Activated CD8-positive, alpha-beta memory T cell treated with anti-CD3 and anti-CD28 coated beads, Interleukin-2, amount 50 U/mL, for 4 hours (primary cell): ENCODE measurements around the gene EPB41L5.

Experiments
- DNase-seq: peaks from one replicate; pipeline ENCODE4 v3.0.0-alpha.2; 2020

The EPB41L5 gene

GRCh38 chr2:120204022-120204405 lies 191.1 kb downstream of the EPB41L5 start:
- DNase-seq = no peak

DNA sequence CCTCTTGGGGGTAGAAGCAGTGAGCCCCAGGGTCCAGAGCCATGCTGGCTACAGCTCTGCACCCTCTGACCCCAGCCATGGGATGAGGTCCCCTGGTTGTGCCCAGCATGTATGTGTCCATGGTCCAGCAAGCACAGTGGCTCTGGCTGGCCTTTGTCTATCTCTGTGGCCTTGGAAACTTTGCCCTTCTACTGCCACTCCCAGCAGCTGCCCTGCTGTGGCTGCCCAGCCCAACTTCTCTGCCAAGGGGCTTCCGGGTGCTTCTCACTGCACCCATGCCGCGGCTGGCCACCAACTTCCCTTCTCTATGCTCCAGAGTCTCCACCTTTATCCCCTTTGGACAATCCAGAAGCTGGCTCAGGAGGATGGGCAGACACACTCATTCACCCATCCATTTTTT lies 191.5 kb downstream of the EPB41L5 start:
- DNase-seq = no peak

- no peak for DNase-seq
Measured at GRCh38 chr2:120204945-120205670, 192.2 kb downstream of the EPB41L5 start.

DNA sequence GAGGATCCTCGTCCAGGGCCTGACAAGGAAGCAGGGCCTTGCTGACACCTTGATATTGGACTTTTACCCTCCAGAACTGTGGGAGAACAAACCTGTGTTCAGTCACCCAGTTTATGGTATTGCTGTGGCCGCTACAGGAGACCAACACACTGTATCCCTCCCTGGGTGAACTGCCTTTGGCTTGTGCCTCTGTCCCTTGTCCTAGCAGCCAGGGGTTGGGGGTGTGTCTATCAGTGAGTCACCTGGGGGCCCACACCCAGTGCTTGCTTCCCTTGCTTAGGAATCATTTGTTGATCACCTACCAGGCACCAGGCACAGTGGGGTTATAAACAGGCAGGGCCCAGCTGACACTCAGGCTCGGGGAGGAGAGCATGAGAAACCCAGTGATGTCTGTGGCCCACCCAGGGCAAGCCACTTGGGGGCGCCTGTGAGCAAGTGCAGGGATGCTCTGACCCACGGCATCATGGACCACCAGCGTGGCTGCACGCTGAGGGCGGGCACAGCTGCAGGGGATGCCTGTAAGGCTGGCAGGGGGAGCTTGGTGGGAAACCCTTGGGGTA lies 193.2 kb downstream of the EPB41L5 start:
- DNase-seq = no peak

GRCh38 chr2:120208381-120209353 lies 195.8 kb downstream of the EPB41L5 start:
- no peak for DNase-seq

DNA sequence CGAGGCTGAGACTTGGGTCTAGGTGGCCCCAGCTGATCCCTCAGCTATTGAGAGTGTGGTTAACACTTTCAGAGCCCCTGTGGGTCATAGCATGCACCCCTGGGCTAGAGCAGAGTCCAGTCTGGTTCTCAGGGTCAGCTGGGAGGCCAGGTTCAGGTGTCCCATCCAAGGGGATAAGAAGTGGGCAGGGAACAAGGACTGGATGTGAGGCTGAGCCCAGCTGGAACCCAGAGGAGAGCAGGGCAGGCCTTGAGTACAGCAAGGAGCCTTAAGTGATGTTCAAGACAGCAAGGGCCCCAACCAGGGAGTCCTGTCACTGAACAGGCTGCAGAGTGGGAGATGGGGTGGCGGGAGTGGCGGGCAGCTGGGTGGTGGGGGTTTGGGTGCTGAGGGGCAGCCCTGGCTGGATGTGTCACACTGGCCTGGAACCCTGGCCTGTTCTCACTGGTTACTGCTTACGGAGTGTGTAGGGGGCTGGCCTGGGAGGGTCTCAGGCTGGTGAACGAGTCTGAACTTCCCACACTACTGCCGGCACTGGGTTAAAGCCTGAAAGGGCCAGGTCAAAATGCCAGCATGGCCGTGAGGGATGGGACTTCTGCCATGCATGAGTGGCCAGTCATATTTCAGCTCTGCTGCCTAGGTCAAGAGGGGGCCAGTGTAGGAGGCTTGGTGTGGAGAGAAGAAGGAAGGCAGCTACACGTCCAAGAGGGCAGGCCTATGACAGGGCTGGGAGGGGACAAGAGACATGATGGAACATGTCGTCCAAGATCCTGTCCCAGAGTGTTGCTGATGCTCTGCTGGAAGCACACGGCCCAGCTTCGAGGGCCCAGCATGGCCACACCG lies 196.8 kb downstream of the EPB41L5 start:
- no peak for DNase-seq

DNA sequence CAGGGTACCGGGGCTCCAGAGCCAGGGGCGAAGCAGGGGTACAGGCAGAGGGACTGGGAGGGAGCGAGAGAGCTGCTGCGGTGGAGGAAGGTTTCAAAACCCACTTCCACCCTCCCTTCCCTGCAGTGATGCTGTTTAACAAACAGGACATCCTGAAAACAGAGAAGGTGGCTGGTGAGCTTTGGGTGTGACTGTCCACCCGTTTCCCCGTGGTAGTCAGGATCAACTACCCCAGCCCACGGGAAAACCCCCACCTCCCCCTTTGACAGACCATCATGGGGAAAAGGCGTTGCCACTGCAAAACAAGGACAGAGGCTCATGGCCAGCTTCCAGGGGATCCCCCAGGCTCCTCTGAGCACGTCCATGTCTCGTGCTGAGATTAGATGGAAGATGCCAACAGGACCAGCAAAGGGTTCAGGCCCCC lies 197.4 kb downstream of the EPB41L5 start:
- no peak for DNase-seq

DNA sequence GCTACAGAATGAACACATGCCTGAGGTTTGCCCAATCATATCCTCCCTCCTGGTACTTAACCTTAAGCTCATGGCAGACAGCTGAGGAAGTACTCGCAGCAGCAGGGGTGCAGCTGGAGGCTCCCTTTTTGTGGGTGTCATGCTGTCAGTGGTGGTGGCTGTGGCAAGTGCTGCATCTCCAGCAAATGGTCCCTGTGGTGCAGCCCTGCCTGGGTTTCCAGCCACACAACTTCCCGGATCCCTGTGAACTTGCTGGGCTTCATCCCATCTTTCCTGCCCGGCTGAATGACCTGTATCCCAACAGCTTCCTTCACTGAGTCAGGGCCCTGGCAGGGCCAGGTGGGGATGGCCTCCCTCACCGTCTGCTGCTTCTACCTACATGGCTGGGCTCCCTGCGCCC lies 205.3 kb downstream of the EPB41L5 start:
- DNase-seq = no peak

DNA sequence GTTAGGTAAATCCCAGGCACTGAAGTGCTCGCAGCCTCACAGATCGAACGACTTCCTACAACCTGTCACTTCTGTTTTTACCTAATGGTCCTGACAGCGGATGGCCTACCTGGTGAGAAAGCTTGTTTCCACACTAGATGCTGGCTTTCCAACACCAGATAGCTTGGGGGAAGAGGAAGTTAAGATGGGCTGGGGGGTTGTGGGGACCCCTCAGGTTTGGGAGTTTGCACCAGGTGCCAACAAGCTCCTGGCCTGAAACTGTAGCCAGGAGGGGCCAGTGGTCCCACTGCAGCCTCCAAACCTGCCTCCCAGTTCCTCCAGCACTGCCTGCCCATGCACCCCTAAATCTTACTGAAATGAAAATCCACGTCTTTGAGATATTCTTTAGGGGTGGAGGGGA lies 206.4 kb downstream of the EPB41L5 start:
- no peak for DNase-seq

DNA sequence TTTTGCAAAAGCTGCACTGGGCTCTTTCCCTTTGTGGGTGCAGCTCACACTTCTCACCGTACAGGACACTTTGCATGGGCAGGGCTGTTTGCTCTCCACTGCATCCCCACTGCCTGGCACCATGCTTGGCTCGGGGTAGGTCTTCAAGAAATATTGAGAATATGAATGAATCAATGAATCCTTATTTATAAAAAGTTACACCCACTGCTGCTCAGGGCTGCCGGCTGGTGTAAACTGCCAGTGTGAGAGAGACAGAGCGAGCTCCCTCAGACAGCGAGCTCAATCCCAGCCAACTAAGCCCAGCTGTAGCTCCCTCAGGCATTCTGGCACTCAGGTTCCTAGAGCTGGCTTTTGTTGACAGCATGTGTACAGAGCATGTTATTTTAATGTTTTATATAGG lies 206.9 kb downstream of the EPB41L5 start:
- no peak for DNase-seq

GRCh38 chr2:120220756-120221155 lies 207.9 kb downstream of the EPB41L5 start:
- no peak for DNase-seq

GRCh38 chr2:120221616-120222015 lies 208.7 kb downstream of the EPB41L5 start:
- DNase-seq = no peak

- DNase-seq = no peak
Measured at GRCh38 chr2:120222186-120223033, 209.5 kb downstream of the EPB41L5 start.

DNA sequence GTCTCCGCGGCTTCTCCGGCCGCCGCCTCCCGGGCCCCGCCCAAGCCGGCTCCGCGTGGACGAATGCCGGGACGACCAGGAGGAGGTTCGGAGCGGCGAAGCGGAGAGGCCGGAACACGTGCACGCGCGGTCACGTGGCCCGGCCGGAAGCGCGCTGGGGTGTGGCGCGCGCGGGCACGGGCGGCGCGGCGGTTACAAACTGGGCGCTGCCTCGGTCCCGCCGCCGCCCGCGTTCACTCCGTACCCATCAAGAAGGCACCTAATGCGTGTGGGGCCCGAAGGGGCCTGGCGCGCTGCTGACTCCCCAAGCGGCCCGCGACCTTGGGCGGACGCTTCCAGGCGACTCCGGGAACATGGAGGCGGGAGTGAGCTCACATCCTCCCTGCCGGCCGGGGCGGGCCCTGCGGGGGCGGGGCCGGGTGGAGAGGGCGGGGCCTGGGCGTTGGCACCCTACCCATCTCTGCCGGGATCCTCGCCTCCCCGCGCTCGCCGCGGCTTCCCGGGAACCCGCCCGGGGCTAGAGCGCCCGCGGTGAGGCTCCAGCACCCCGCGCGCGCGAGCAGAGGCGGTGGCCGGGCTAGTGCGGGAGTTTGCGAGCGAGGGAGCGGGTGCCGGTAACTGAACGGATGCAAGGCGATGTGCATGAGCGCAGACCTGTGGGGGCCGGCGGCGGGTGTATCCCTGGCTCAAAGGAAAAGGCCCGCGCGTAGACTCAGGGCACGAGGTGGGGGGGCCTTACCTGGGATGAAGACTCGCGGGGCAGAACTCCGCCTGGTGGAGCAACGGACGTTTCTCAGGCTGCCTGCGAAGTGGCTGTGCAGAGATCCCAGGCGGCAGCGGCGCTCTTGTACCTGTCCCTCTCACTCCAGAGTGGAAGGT lies 210.4 kb downstream of the EPB41L5 start, which contains the start of gene TMEM185B:
Gene TMEM185B, minus strand, starts transcription at position 367 of the 879 bp plus-strand sequence. CDS start 424 bp downstream, outside the sequence.
- DNase-seq = peak; percentile 92

DNA sequence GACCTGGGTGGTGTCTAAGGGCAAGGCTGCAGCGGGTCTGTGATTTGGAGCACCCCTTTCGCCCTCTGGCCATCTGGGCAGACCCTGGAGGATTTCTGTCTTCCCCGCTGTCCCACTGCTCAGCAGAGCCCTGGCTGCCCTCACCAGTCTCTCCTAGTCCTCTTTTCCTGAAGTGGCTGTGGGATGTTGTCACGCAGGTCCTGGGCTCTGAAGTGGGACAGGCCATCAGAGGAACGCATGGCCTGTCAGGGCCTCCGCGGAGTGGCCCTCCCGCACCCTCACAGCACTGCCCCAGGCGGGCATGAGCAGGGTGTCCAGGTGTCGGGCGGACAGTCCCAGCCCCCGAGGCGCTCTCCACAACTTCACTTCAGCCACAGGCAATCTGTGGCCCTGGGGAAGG lies 211.4 kb downstream of the EPB41L5 start:
- DNase-seq = no peak

GRCh38 chr2:120224735-120225548 lies 212.1 kb downstream of the EPB41L5 start:
- no peak for DNase-seq

- no peak for DNase-seq
Measured at GRCh38 chr2:120225549-120226065, 212.7 kb downstream of the EPB41L5 start.

DNA sequence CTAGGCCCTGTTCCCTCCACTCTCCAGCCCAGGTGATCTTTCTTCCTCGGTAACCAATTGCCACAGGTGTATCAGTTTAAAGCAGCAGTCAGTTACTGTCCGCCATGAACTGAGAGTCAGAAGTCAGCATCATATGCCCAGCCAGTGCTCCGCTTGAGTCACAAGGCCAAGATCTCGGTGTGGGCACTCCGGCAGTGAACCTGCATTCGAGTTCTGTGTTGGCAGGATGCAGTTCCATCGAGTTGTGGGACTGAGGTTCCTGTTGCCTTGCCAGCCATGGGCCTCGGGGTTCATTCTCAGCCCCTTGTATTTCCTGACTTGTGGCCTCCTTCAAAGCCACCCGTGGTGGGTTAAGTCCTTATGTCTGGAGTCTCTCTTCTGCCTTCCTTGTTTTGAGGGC lies 213.4 kb downstream of the EPB41L5 start:
- DNase-seq = no peak
